Endodermal cell (in vitro differentiated cells): ENCODE data around the gene OR7G2. TPM values are rescaled to one million over a fixed set of nuclear protein-coding genes. Genes with fewer than 3 reads are reported as not detected.

Experiments used
- DNase-seq: peaks from one replicate; pipeline ENCODE4 v3.0.0-alpha.2; 2017
- H3K27ac ChIP-seq: 2 replicates; pipeline ENCODE4 v1.5.1; 2013; ENCODE audit warnings: mild to moderate bottlenecking, low read depth, low read length, moderate library complexity
- H3K27me3 ChIP-seq: 2 replicates; pipeline ENCODE4 v1.6.1; 2013; ENCODE audit warnings: mild to moderate bottlenecking, low read length, moderate library complexity; ENCODE audit not compliant: insufficient read depth, control insufficient read depth, poor library complexity, severe bottlenecking
- H3K36me3 ChIP-seq: 2 replicates; pipeline ENCODE4 v1.7.0; 2013; ENCODE audit warnings: mild to moderate bottlenecking, low read length, moderate library complexity; ENCODE audit not compliant: control insufficient read depth, insufficient read depth
- H3K4me1 ChIP-seq: one replicate; pipeline ENCODE4 v1.7.0; 2013; ENCODE audit warnings: low read length; ENCODE audit not compliant: control insufficient read depth, insufficient read depth
- H3K4me3 ChIP-seq: 2 replicates; pipeline ENCODE4 v1.5.1; 2013; ENCODE audit warnings: mild to moderate bottlenecking, low read length, moderate library complexity
- H3K9ac ChIP-seq: 2 replicates; pipeline ENCODE4 v1.6.1; 2013; ENCODE audit warnings: mild to moderate bottlenecking, low read length, moderate library complexity; ENCODE audit not compliant: poor library complexity, severe bottlenecking; ENCODE audit errors: extremely low read depth
- H3K9me3 ChIP-seq: 2 replicates; pipeline ENCODE4 v1.6.1; 2013; ENCODE audit warnings: mild to moderate bottlenecking, low read length, moderate library complexity; ENCODE audit not compliant: control insufficient read depth
- H3K27ac Mint-ChIP-seq: 2 replicates; pipeline ENCODE4 v1.8.0; 2020; ENCODE audit warnings: mixed read lengths
- H3K27me3 Mint-ChIP-seq: 2 replicates; pipeline ENCODE4 v1.8.0; 2021; ENCODE audit warnings: mild to moderate bottlenecking, mixed read lengths; ENCODE audit not compliant: insufficient read depth
- H3K36me3 Mint-ChIP-seq: 2 replicates; pipeline ENCODE4 v1.8.0; 2020; ENCODE audit warnings: low read depth, mixed read lengths
- H3K4me1 Mint-ChIP-seq: 2 replicates; pipeline ENCODE4 v1.8.0; 2020; ENCODE audit warnings: mixed read lengths
- H3K4me3 Mint-ChIP-seq: 2 replicates; pipeline ENCODE4 v1.8.0; 2020; ENCODE audit warnings: mild to moderate bottlenecking, moderate library complexity, mixed read lengths
- H3K9me3 Mint-ChIP-seq: 2 replicates; pipeline ENCODE4 v1.8.0; 2020; ENCODE audit warnings: mild to moderate bottlenecking, mixed read lengths
- WGBS, 2 experiments: methylation state at CpG; one replicate each; pipeline versions ENCODE4 v1.1.5 to v1.1.7; 2013; ENCODE audit warnings: missing lambda C conversion rate in 2 of 2, mixed read lengths in 1 of 2; ENCODE audit not compliant: insufficient coverage in 1 of 2, insufficient read length in 1 of 2; 5-methylcytosine and 5-hydroxymethylcytosine counted together
- long read RNA-seq, 4 experiments: library from polyadenylated mRNA in 2 of 4; library from RNA in 1 of 4; library from capped mRNA in 1 of 4; stranded (forward) in 3 of 4; unstranded in 1 of 4; transcript quantifications; one replicate each; pipeline ENCODE4 v2.0.0, GENCODE V29; 2020 to 2021; ENCODE audit warnings: inconsistent platforms in 1 of 4
- polyA plus RNA-seq, 2 experiments: library from polyadenylated mRNA; stranded (reverse); fragments of 50-300 nt; gene quantifications; one replicate each; pipeline ENCODE4 v1.2.3, GENCODE V29; 2013
- total RNA-seq, 2 donors: library from RNA; stranded (reverse); fragmentation: NEBNext Ultra II Directional in 1 of 2; extraction: Animal tissue kit (Norgen Biotek cat#: 25700) in 1 of 2; gene quantifications; 2 replicates in 1 of 2; 3 replicates in 1 of 2; pipeline ENCODE4 v1.2.1, GENCODE V29; 2021
- TF ChIP-seq, protein P1 (sequence below): fragments of 200-600 bp; sonication (generic); conservative IDR thresholded peaks from 2 replicates; pipeline ENCODE4 v1.5.0; 2021; ENCODE audit warnings: antibody characterized with exemption, mild to moderate bottlenecking

OR7G2 gene
- total RNA-seq, result not detected
- polyA plus RNA-seq (2013, experiment 1 of 2), result not detected
- not detected for polyA plus RNA-seq (2013, experiment 2 of 2)
- long read RNA-seq, experiment 1, result 0 reads
- long read RNA-seq, experiment 2, result 0 reads
- long read RNA-seq, experiment 3, result 0 reads
- long read RNA-seq, experiment 4, result 0 reads

DNA sequence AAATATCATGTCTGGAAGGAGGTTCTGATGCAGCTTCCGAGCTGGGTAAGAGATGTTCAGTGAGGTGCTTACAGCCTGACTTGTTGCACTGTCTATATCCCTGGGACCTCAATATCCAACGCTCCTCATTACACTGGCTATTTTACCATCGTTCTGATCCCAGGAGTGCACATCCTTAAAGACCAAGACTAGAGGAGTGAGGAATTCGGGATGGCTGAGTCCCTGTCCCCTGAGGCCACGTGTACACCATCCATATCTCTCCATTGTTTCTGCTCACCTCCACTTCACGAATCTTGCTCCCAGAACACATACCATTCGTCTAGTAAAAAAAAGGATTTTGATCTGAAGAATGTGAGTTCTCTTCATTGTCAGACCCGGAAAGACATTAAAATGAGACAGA is at the start of gene OR7G2:
OR7G2 (minus strand) TSS at position 101 of the 400 bp plus-strand sequence. CDS start 4,232 bp downstream, outside the sequence.
- H3K36me3 ChIP-seq, result no peaks in the 10 kb centered on the region
- no peaks in the 10 kb centered on the region for H3K4me1 Mint-ChIP-seq
- no peak within 1 kb of the TSS for H3K27ac ChIP-seq
- peaks cover under 1% of the 10 kb centered on the region for H3K27me3 Mint-ChIP-seq
- no peak within 1 kb of the TSS for H3K4me3 Mint-ChIP-seq
- H3K4me1 ChIP-seq, result no peaks in the 10 kb centered on the region
- whole genome bisulfite sequencing, 2 experiments, result 60 to 64% methylated on average over 4 to 8 of the region's 8 CpGs
- H3K4me3 ChIP-seq, result no peak within 1 kb of the TSS
- H3K9ac ChIP-seq, result no peak within 1 kb of the TSS
- peaks cover 2% of the 10 kb centered on the region for H3K36me3 Mint-ChIP-seq
- H3K27me3 ChIP-seq, result no peaks in the 10 kb centered on the region
- DNase-seq, result no peak
- peaks cover 81% of the 10 kb centered on the region for H3K9me3 Mint-ChIP-seq
- TF ChIP-seq, protein P1, sequence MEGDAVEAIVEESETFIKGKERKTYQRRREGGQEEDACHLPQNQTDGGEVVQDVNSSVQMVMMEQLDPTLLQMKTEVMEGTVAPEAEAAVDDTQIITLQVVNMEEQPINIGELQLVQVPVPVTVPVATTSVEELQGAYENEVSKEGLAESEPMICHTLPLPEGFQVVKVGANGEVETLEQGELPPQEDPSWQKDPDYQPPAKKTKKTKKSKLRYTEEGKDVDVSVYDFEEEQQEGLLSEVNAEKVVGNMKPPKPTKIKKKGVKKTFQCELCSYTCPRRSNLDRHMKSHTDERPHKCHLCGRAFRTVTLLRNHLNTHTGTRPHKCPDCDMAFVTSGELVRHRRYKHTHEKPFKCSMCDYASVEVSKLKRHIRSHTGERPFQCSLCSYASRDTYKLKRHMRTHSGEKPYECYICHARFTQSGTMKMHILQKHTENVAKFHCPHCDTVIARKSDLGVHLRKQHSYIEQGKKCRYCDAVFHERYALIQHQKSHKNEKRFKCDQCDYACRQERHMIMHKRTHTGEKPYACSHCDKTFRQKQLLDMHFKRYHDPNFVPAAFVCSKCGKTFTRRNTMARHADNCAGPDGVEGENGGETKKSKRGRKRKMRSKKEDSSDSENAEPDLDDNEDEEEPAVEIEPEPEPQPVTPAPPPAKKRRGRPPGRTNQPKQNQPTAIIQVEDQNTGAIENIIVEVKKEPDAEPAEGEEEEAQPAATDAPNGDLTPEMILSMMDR, result no peak
- no peak within 1 kb of the TSS for H3K27ac Mint-ChIP-seq
- peaks cover 44% of the 10 kb centered on the region for H3K9me3 ChIP-seq

DNA sequence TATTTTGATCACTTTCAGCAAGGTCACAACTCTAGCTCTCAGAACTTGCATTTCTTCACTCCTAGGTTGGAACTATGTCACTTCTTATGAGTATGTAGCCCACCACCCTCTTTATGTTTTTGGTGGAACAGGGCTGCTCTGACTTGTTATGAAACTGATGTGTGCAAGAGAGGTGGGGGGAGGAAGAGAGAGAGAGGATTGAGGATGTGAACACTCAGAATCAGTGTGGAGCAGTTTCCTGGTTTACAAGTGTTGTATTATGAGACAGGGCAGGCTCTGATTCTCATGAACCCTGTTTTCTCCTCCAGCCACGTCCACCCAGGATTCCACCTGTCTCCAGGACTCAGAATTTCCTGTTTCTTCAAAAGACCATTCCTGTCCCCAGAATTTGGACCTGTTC is 49.0 kb upstream of the OR7G2 start:
- no peak for DNase-seq
- Histone ChIP-seq H3K27ac (no peak overlapping the region), H3K36me3 (peaks cover 95% of the 10 kb centered on the region), H3K27me3 (no peaks in the 10 kb centered on the region), H3K4me3 (no peak overlapping the region), H3K4me1 (no peaks in the 10 kb centered on the region), H3K9ac (no peak overlapping the region), H3K9me3 (peaks cover 98% of the 10 kb centered on the region)
- Mint-ChIP-seq H3K27ac (no peak overlapping the region), H3K4me1 (no peaks in the 10 kb centered on the region), H3K9me3 (peaks cover 89% of the 10 kb centered on the region), H3K4me3 (no peak overlapping the region), H3K27me3 (no peaks in the 10 kb centered on the region), H3K36me3 (peaks cover 99% of the 10 kb centered on the region)
- WGBS, 2 experiments, result 95 to 100% methylated on average over 1 of the region's 1 CpG
- TF ChIP-seq, protein P1, result no peak

DNA sequence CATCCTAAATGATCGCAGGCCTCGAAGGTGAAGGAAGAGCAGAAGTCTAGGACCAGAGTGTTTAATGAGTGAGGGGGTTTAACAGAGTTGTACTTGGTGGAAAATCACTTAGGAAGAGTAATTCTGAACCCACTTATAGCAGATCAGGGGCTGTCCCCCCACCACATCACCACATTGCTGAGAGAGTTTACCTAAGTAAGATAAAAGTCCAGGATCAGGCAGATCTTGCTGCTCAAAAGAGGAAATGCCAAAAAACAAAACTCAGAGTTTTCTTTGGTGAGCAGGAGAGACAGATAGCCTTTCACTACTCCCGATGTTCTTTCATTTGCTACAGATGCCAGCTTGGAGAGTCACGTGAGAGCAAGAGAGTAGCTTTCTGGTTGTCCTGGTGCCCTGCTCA is 48.3 kb upstream of the OR7G2 start:
- Mint-ChIP-seq H3K4me1 (no peaks in the 10 kb centered on the region), H3K9me3 (peaks cover 89% of the 10 kb centered on the region), H3K27ac (no peak overlapping the region), H3K4me3 (no peak overlapping the region), H3K36me3 (peaks cover 99% of the 10 kb centered on the region), H3K27me3 (no peaks in the 10 kb centered on the region)
- TF ChIP-seq, protein P1, result no peak
- Histone ChIP-seq H3K9me3 (peaks cover 98% of the 10 kb centered on the region), H3K27ac (no peak overlapping the region), H3K36me3 (peaks cover 92% of the 10 kb centered on the region), H3K4me1 (no peaks in the 10 kb centered on the region), H3K4me3 (no peak overlapping the region), H3K27me3 (no peaks in the 10 kb centered on the region), H3K9ac (no peak overlapping the region)
- 92 to 98% methylated on average over 4 of the region's 4 CpGs for WGBS, 2 experiments
- no peak for DNase-seq
